WTC11 (cell line): ENCODE data around the gene SERTAD3. TPM values are rescaled to one million over a fixed set of nuclear protein-coding genes. Genes with fewer than 3 reads are reported as not detected.

ENCODE experiments used
- ATAC-seq: fragments of 200-7000 bp; cut with Tn5 transposase; 2 replicates; pipeline ENCODE4 v1.10.0; 2021; ENCODE audit warnings: mild to moderate bottlenecking, moderate library complexity
- CTCF ChIA-PET: fragments of 300-600 bp; sonication (Branson Sonifier 250); formaldehyde crosslinking; loops from one replicate; lab custom pipeline; 2021; ENCODE audit warnings: antibody characterized with exemption; lab: Charles Lee
- POLR2A ChIA-PET: fragments of 350-600 bp; sonication (Branson Sonifier 250); formaldehyde crosslinking; loops from one replicate; lab custom pipeline; 2021; ENCODE audit warnings: antibody characterized with exemption; lab: Charles Lee
- DNase-seq: peaks from one replicate; pipeline ENCODE4 v3.0.0; 2021; ENCODE audit warnings: low spot score
- H3K27ac Mint-ChIP-seq: 2 replicates; pipeline ENCODE4 v1.8.0; 2021; ENCODE audit warnings: mixed read lengths
- H3K27me3 Mint-ChIP-seq: 2 replicates; pipeline ENCODE4 v1.8.0; 2021; ENCODE audit warnings: low read depth, mild to moderate bottlenecking, moderate library complexity, mixed read lengths
- H3K36me3 Mint-ChIP-seq: 2 replicates; pipeline ENCODE4 v1.8.0; 2021; ENCODE audit warnings: mixed read lengths
- H3K4me1 Mint-ChIP-seq: 2 replicates; pipeline ENCODE4 v1.8.0; 2022; ENCODE audit warnings: mixed read lengths
- H3K4me3 Mint-ChIP-seq: 2 replicates; pipeline ENCODE4 v1.8.0; 2021; ENCODE audit warnings: mild to moderate bottlenecking, moderate library complexity, mixed read lengths
- H3K9me3 Mint-ChIP-seq: 2 replicates; pipeline ENCODE4 v1.8.0; 2021; ENCODE audit warnings: mixed read lengths
- CDX4 ChIP-seq: fragments of 250-450 bp; sonication (Bioruptor Pico); IDR thresholded peaks from 2 replicates; pipeline ENCODE4 v1.9.0; 2021; ENCODE audit warnings: moderate library complexity, mild to moderate bottlenecking, inconsistent platforms, borderline replicate concordance
- E2F4 ChIP-seq: sonication (generic); formaldehyde crosslinking; IDR thresholded peaks from 2 replicates; pipeline ENCODE4 v1.8.1; 2022; ENCODE audit warnings: low read depth, mild to moderate bottlenecking, moderate library complexity, missing genetic modification reagents, borderline replicate concordance
- E2F5 ChIP-seq: sonication (generic); formaldehyde crosslinking; IDR thresholded peaks from 2 replicates; pipeline ENCODE4 v1.8.1; 2022; ENCODE audit warnings: mild to moderate bottlenecking, moderate library complexity, missing genetic modification reagents
- IRF2 ChIP-seq: sonication (generic); formaldehyde crosslinking; IDR thresholded peaks from 2 replicates; pipeline ENCODE4 v1.8.0; 2022; ENCODE audit warnings: low read depth, missing genetic modification reagents, borderline replicate concordance
- MYBL2 ChIP-seq: sonication (generic); formaldehyde crosslinking; IDR thresholded peaks from 2 replicates; pipeline ENCODE4 v1.8.1; 2023; ENCODE audit warnings: mild to moderate bottlenecking, moderate library complexity, missing genetic modification reagents
- NFYB ChIP-seq: sonication (generic); formaldehyde crosslinking; conservative IDR thresholded peaks from 2 replicates; pipeline ENCODE4 v1.8.0; 2022; ENCODE audit warnings: low read depth, missing genetic modification reagents
- PREB ChIP-seq: sonication (generic); formaldehyde crosslinking; IDR thresholded peaks from 2 replicates; pipeline ENCODE4 v1.8.1; 2022; ENCODE audit warnings: mild to moderate bottlenecking, missing genetic modification reagents, moderate library complexity, borderline replicate concordance
- RORB ChIP-seq: fragments of 250-450 bp; sonication (Bioruptor Pico); IDR thresholded peaks from 2 replicates; pipeline ENCODE4 v1.9.0; 2021; ENCODE audit warnings: mild to moderate bottlenecking
- TEAD1 ChIP-seq: sonication (generic); formaldehyde crosslinking; IDR thresholded peaks from 2 replicates; pipeline ENCODE4 v1.8.0; 2022; ENCODE audit warnings: mild to moderate bottlenecking, missing genetic modification reagents
- USF1 ChIP-seq: sonication (generic); formaldehyde crosslinking; IDR thresholded peaks from 2 replicates; pipeline ENCODE4 v1.8.0; 2022; ENCODE audit warnings: mild to moderate bottlenecking, missing genetic modification reagents
- ZBTB21 ChIP-seq: sonication (generic); formaldehyde crosslinking; IDR thresholded peaks from 2 replicates; pipeline ENCODE4 v1.8.1; 2023; ENCODE audit warnings: mild to moderate bottlenecking, missing genetic modification reagents, borderline replicate concordance
- ZBTB43 ChIP-seq: sonication (generic); formaldehyde crosslinking; IDR thresholded peaks from 2 replicates; pipeline ENCODE4 v1.8.1; 2023; ENCODE audit warnings: mild to moderate bottlenecking, missing genetic modification reagents
- ZNF263 ChIP-seq: sonication (generic); formaldehyde crosslinking; IDR thresholded peaks from 2 replicates; pipeline ENCODE4 v1.8.1; 2022; ENCODE audit warnings: low read depth, mild to moderate bottlenecking, moderate library complexity, missing genetic modification reagents
- ZNF317 ChIP-seq: sonication (generic); formaldehyde crosslinking; IDR thresholded peaks from 2 replicates; pipeline ENCODE4 v1.8.1; 2023; ENCODE audit warnings: low read depth, mild to moderate bottlenecking, moderate library complexity, missing genetic modification reagents, borderline replicate concordance
- ZNF425 ChIP-seq: fragments of 250-450 bp; sonication (Bioruptor Pico); conservative IDR thresholded peaks from 2 replicates; pipeline ENCODE4 v1.9.0; 2021; ENCODE audit warnings: mild to moderate bottlenecking
- total RNA-seq: library from RNA; stranded (reverse); gene quantifications from 3 replicates; pipeline ENCODE4 v1.2.3, GENCODE V29; 2021

The SERTAD3 gene
- total RNA-seq, 1 experiment from 2014 or later: 33.6 TPM

- Mint-ChIP-seq H3K4me1 (peaks cover 26% of the 10 kb centered on the region), H3K9me3 (no peaks in the 10 kb centered on the region), H3K36me3 (peaks cover 15% of the 10 kb centered on the region), H3K27me3 (no peaks in the 10 kb centered on the region), H3K4me3 (peak overlapping the region; percentile 58), H3K27ac (peak overlapping the region; percentile 99)
- ATAC-seq: no peak
- ChIA-PET CTCF (no interaction called here), POLR2A (interaction anchor here (1.3 to 3.9 kb wide), 4 partner anchors 19 to 25 kb away, joined by 3 to 32 read pairs (median 4); partner anchors contain the start of genes BLVRB and SERTAD1)
- TF ChIP-seq ZNF263 (CRISPR knock-in tag): no peak
- no peak for TF ChIP-seq ZNF317 (CRISPR knock-in tag)
- no peak for TF ChIP-seq ZBTB43 (CRISPR knock-in tag)
- no peak for TF ChIP-seq ZNF425 (CRISPR knock-in tag)
- peak; percentile 66 for DNase-seq
These were observed 1.7 kb upstream of the SERTAD3 start for GRCh38 chr19:40445780-40446262.

GRCh38 chr19:40444825-40445312, 734 bp upstream of the SERTAD3 start:
- TF ChIP-seq PREB (CRISPR knock-in tag) (no peak), MYBL2 (CRISPR knock-in tag) (0 out of 2 replicates have a peak, but pooled peaks have one; percentile 4)
- H3K4me1 Mint-ChIP-seq: peaks cover 24% of the 10 kb centered on the region
- H3K4me3 Mint-ChIP-seq: peak overlapping the region; percentile 94
- peak overlapping the region; percentile 98 for H3K27ac Mint-ChIP-seq
- no peaks in the 10 kb centered on the region for H3K27me3 Mint-ChIP-seq
- ChIA-PET POLR2A (interaction anchor here (1.5 to 3.9 kb wide), 2 partner anchors 18 to 24 kb away, joined by 3 to 32 read pairs; partner anchors contain the start of gene SERTAD1), CTCF (interaction anchor here (0.5 to 1.6 kb wide), 5 partner anchors 19 to 442 kb away, joined by 3 to 9 read pairs (median 4); no protein-coding TSS in a partner anchor)
- ATAC-seq: no peak
- DNase-seq: no peak
- H3K36me3 Mint-ChIP-seq: peaks cover 22% of the 10 kb centered on the region
- no peaks in the 10 kb centered on the region for H3K9me3 Mint-ChIP-seq

GRCh38 chr19:40443131-40443999, 770 bp downstream of the SERTAD3 start:
- POLR2A ChIA-PET: interaction anchor here (0.5 to 3.9 kb wide), 18 partner anchors 9 to 1708 kb away, joined by 3 to 32 read pairs (median 4); partner anchors contain the start of genes BLVRB, C19orf47, PLD3 and SERTAD1
- Mint-ChIP-seq H3K27me3 (no peaks in the 10 kb centered on the region), H3K36me3 (peaks cover 19% of the 10 kb centered on the region), H3K27ac (peak overlapping the region; percentile 99), H3K9me3 (no peaks in the 10 kb centered on the region), H3K4me1 (peaks cover 29% of the 10 kb centered on the region), H3K4me3 (peak overlapping the region; percentile 94)
- peak; percentile 83 for ATAC-seq
- CTCF ChIA-PET: interaction anchor here (0.6 to 2.5 kb wide), 20 partner anchors 10 to 226 kb away, joined by 3 to 46 read pairs (median 4); partner anchors contain the start of genes BLVRB, PRX, SERTAD1 and TTC9B
- DNase-seq: peak; percentile 99
- peak; percentile 25; the same call in 1 of the 2 replicates for TF ChIP-seq USF1 (CRISPR knock-in tag)
- no peak for TF ChIP-seq ZBTB21 (CRISPR knock-in tag)
- no peak for TF ChIP-seq CDX4 (CRISPR knock-in tag)
- TF ChIP-seq ZNF425 (CRISPR knock-in tag): no peak
- TF ChIP-seq RORB (CRISPR knock-in tag): no peak
- TF ChIP-seq E2F4 (CRISPR knock-in tag): no peak
- TF ChIP-seq TEAD1: no peak; the same call in 1 of the 2 replicates
- TF ChIP-seq E2F5 (CRISPR knock-in tag): no peak
- no peak for TF ChIP-seq NFYB (CRISPR knock-in tag)
- no peak for TF ChIP-seq IRF2 (CRISPR knock-in tag)
